Stimulated activated CD4-positive, alpha-beta T cell treated with anti-CD3 and anti-CD28 coated beads, Interleukin-15, amount 100 ng/mL, for 24 hours (primary cell): ENCODE data around the gene HEXIM1.

Experiments
- DNase-seq: peaks from one replicate; pipeline ENCODE4 v3.0.0-alpha.2; 2020

HEXIM1 gene

DNA sequence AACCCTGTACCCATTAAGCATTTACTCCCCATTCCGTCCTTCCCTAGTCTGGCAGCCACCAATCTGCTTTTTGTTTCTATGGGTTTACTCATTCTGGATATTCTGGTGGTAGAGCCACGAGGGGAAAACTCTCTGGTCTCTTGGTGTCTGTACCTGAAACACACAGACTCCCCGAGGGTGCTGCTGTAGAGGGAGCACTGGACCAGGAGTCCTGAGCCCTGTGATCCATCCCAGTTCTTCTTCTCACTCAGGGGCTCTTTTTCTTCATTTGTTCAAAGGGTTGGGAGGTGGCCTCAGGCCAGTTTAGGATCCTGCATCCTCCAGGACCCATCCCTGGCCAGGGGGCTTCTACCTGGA, 27.5 kb downstream of the HEXIM1 start:
- no peak for DNase-seq

DNA sequence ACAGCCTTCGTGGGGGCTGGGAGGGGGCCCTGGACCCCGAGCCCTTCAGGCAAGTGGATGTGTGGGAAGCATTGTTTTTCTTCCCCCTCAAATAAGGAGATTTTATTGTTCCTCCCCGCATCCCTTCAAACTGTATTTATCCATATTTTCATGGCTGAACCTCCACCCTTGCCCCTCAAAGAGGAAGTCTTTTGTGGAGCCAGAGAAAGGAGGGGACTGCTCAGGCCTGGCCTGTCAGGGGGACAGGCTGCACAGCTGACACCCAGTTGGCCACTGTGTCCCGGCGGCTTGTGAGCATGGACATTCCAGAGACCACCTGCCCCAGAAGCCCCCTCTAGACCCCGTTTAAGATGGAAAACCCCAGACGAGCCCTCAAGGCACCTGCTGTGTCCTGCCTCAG, 29.3 kb downstream of the HEXIM1 start:
- no peak for DNase-seq

DNA sequence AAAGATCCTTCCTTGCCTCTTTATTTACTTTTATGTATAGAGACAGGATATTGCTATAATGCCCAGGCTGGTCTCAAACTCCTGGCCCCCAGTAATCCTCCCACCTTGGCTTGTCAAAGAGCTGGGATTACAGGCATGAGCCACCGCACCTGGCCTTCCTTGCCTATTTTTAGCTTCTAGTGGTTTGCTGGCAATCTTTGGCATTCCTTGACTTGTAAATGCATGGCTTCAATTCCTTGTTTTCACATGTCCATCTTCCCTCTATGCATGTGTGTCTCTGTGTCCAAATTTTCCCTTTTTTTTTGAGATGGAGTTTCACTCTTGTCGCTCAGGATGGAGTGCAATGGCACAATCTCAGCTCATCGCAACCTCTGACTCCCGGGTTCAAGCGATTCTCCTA, 35.9 kb downstream of the HEXIM1 start:
- no peak for DNase-seq

DNA sequence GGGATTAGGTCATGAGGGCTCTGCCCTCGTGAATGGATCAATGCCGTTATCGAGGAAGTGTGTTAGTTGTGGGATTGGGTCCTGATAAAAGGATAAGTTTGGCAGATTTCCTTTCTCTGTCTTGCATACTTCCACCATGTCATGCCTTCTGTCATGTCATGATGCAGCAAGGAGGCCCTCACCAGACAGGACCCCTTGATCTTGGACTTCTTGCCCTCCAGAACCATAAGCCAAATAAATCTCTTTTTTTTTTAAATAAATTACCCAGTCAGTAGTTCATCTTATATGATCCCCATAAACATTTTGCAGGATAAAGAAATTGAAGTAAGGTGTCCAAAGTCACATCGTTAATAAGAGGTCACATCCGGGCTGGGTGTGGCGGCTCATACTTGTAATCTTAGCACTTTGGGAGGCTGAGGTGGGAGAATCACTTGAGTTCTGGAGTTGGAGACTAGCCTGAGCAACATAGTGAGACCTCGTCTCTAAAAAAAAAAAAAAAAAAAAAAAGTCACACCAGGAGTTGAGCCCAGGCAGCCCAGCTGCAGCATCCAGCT, 38.6 kb downstream of the HEXIM1 start:
- no peak for DNase-seq

DNA sequence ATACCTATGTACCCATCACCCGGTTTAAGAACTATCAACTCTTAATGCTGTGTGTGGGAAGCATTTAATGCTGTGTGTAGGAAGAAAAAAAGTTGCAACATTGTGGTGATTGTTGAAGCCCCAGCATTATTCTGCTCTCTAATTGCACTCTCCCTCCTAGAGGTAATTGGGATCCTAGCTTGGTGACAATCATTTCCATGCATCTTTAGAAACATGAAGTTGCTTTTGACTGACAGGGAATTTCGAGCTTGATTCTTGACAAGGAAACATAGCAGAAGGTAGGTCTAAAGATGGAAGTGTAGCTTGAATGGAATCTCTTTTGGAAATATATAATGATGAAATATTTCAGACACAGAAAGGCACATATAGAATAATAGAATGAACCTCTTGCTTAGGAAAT, 40.7 kb downstream of the HEXIM1 start:
- DNase-seq = no peak

DNA sequence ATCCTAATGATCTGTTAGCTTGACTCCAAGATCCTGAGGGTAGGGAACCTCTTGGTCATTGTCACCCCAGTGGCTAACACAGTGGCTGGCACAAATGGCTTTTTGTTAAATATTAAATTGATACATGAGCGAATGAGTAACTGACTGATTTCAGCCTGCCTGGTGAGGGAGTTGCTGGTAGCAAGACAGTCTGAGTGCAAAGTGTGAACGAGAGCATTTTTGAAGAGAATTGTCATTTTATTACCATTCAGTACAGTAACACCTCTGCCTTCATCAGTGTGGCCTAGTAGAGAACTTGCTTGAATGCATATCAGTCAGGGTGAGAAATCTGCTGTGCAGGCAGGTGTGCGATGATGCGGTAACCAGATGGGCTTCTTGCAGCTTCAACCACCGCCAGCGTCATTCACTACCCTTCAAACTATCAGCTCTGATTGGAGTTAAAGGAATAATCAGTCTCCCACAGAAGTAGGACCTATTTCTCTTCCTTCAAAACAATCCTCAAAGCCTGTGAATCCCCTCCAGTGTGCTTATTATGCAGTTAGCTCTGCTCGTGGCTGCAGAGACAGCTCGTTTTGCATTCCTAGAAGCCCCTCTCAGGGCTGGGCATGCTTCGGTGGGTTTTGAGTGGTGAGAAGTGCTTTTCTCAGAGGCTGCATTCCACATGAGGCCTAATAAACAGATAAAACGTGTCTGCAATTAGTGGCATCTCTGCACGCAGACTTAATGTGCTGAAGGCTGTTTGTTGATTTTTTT, 42.4 kb downstream of the HEXIM1 start:
- no peak for DNase-seq

DNA sequence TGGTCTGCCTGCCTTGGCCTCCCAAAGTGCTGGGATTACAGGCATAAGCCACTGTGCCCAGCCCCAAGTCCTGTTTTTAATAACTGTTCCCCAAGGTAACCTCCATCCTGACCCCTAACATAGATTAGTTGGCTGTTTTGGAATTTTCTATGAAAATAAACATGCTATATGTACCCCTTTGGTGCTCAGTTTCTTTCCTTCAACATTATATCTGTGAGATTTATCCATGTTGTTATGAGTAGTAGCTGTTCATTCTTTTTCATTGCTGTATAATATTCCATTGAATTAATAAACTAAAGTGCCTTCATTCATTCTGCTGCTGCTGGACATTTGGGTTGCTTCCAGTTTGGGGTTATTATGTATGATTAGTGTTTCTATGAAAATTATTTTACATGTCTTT, 47.1 kb downstream of the HEXIM1 start:
- no peak for DNase-seq

DNA sequence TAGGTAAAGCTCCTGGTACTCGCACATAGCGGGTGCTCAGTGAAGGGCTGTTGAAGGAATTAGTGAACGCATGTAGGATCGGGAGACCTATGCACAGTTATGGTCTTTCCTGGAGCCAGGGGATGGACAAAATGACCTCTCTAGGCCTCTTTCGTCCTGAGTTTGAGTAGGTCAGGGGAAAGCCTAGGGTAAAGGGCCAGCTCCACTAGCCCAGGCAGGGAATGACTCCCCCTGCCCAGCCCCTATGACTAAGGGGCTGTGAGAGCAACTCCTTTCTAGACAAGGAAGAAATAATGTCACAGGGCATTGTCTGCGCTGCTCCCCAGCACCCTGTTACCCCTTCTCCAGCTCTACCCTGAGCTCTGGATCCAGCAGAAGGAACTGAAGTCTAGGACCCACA, 48.8 kb downstream of the HEXIM1 start:
- no peak for DNase-seq

DNA sequence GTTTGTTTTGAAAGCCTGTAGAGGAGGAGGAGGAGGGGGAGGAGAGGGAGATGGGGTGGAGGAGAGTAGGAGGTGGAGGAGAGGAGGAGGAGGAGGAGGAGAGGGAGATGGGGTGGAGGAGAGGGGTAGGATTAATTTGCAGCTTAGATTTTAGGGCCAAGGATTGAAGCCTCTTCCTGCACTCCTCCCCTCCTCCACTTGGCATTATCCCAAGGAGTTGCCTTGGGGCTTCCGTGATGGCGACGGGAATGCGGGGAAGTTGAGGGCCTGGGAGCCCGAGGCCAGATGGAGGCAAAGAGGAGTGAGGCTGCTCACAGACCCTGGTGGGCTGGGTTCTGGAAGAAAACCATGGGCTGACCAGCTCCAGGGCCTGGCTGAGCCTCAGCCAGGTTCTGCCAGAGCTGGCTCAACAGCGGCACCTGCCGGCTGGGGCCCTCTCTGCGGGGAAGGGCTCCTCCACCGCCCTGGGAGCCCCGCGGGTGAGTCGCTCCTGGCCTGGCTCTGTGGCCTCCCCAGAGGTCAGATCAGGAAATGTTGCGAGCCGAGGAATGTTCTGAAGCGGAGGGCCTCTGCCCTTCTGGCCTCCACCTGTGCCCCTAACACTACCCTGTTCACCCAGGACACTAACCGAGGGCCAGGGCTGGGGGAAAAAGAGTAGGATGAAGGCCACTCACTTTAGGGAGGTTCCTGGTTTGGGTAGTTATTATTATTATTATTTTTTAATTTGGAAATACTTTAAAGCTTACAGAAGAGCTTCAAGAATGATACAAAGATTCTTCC, 49.5 kb downstream of the HEXIM1 start:
- DNase-seq = peak; percentile 94

DNA sequence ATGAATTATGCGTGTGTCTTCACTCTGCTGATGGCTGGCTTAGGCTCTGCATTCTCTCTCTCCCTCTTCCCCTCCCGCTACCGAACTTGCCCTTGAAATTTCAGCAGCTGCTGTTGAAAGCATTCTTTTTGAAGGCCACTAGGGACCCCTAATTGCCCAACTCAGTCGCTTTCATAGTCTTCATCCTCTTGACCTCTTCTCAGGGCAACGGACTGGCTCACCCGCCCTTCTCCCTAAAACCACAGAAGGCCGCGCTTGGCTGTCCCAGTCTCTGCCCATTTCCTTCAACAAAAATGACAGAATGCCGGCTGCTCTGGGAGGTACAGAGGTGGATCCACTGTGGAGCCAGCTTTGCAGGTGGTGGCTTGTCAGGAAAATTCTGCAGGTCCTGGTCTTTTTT, 52.4 kb downstream of the HEXIM1 start:
- DNase-seq = no peak

DNA sequence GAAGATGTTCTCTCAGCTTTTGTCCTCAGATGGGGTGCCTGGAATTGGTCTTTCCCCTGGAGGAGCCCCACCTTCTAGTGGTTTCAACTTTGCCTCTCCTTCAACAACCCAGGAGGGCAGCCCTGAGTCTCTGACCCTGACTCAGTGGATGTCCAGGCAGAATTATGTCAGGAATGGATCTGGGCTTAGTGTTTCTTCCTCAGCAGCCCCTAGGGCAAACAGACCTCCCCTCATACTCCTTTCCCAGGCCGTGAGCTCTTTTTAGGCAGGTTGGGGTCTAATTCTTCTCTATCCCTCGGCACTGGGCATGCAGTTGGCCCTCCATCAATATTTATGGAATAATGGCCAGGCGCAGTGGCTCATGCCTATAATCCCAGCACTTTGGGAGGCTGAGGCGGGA, 53.2 kb downstream of the HEXIM1 start:
- no peak for DNase-seq
